HepG2 (cell line): ENCODE results near the gene UTF1. TPM values are rescaled to one million over a fixed set of nuclear protein-coding genes. Genes with fewer than 3 reads are reported as not detected.

ENCODE experiments used
- ATAC-seq: fragments of 200-7000 bp; cut with Tn5 transposase; 3 replicates; pipeline ENCODE4 v1.9.1; 2020; ENCODE audit warnings: mild to moderate bottlenecking, moderate library complexity
- BruUV-seq: library from RNA; stranded (reverse); fragments of 400-500 nt; replicated peaks from 2 replicates; lab custom pipeline; 2021; lab: Mats Ljungman, UMichigan
- CTCF ChIA-PET: fragments of 300-600 bp; formaldehyde crosslinking; extraction: SDS; loops from one replicate; lab custom pipeline; 2021; ENCODE audit warnings: low total read pairs, inconsistent platforms, low intra/inter-chr PET ratio; lab: Yijun Ruan, JAX
- POLR2A ChIA-PET: fragments of 350-600 bp; sonication (Branson Sonifier 250); formaldehyde crosslinking; loops from one replicate; lab custom pipeline; 2020; ENCODE audit warnings: antibody characterized with exemption, inconsistent platforms; lab: Yijun Ruan, JAX
- DNase-seq: peaks from one replicate; pipeline ENCODE4 v3.0.0-alpha.2; 2015; ENCODE audit warnings: low spot score
- FAIRE-seq: peaks from 3 replicates; lab custom pipeline; 2011; peaks lifted over from hg19 to GRCh38; lab: Jason Lieb, UNC
- H2AFZ ChIP-seq: one replicate; pipeline ENCODE4 v1.6.1; 2011; ENCODE audit warnings: low read length, inconsistent platforms
- H3K27ac ChIP-seq: fragments of 300-600 bp; 3 replicates; pipeline ENCODE4 v1.8.0; 2011; ENCODE audit warnings: mixed run types, mild to moderate bottlenecking, mixed read lengths, low read length, inconsistent platforms; ENCODE audit not compliant: insufficient read depth; ENCODE audit errors: extremely low read length
- H3K27me3 ChIP-seq, 2 experiments: fragments of 200-600 bp in 1 of 2; 2 replicates in 1 of 2; 3 replicates in 1 of 2; pipeline versions ENCODE4 v1.6.0 to v1.8.0; 2011; ENCODE audit warnings: low read length in 2 of 2, mild to moderate bottlenecking in 2 of 2, moderate library complexity in 2 of 2, inconsistent platforms in 1 of 2; ENCODE audit not compliant: insufficient read depth in 2 of 2, control insufficient read depth in 1 of 2
- H3K36me3 ChIP-seq, 2 experiments: fragments of 200-600 bp in 1 of 2; replicated peaks in 1 of 2; 2 replicates in 1 of 2; 3 replicates in 1 of 2; pipeline versions ENCODE4 v1.5.1 to v1.8.0; 2011; ENCODE audit warnings: low read length in 2 of 2, inconsistent platforms in 1 of 2; ENCODE audit not compliant: insufficient read depth in 2 of 2, control insufficient read depth in 1 of 2
- H3K4me1 ChIP-seq: 2 replicates; pipeline ENCODE4 v1.5.1; 2012; ENCODE audit warnings: low read length, inconsistent platforms; ENCODE audit not compliant: insufficient read depth
- H3K4me2 ChIP-seq: 2 replicates; pipeline ENCODE4 v1.6.0; 2011; ENCODE audit warnings: low read depth, low read length, inconsistent platforms
- H3K4me3 ChIP-seq, 3 experiments: fragments of 200-600 bp in 1 of 3; sonication (generic), shearing (Covaris generic) in 1 of 3; replicated peaks in 1 of 3; 2 replicates each; pipeline ENCODE4 v1.5.1; 2011 to 2016; ENCODE audit warnings: low read length in 3 of 3, inconsistent platforms in 2 of 3, low read depth in 2 of 3, mild to moderate bottlenecking in 2 of 3, control low read depth in 1 of 3, mixed read lengths in 1 of 3; ENCODE audit not compliant: insufficient read depth in 1 of 3
- H3K79me2 ChIP-seq: one replicate; pipeline ENCODE4 v1.6.1; 2011; ENCODE audit warnings: low read length, inconsistent platforms; ENCODE audit not compliant: insufficient read depth
- H3K9ac ChIP-seq: 2 replicates; pipeline ENCODE4 v1.6.0; 2011; ENCODE audit warnings: mild to moderate bottlenecking, low read depth, low read length, inconsistent platforms; ENCODE audit not compliant: insufficient read depth
- H3K9me3 ChIP-seq: 2 replicates; pipeline ENCODE4 v1.5.1; 2012; ENCODE audit warnings: mild to moderate bottlenecking, low read length
- H4K20me1 ChIP-seq: 2 replicates; pipeline ENCODE4 v1.6.0; 2011; ENCODE audit warnings: inconsistent platforms, mild to moderate bottlenecking, low read length, moderate library complexity; ENCODE audit not compliant: insufficient read depth
- RARG ChIP-seq: sonication (generic); formaldehyde crosslinking; IDR thresholded peaks from 2 replicates; pipeline ENCODE4 v1.4.0; 2020; ENCODE audit warnings: low read depth, mild to moderate bottlenecking, missing genetic modification reagents
- ZBTB49 ChIP-seq: sonication (generic); formaldehyde crosslinking; IDR thresholded peaks from 2 replicates; pipeline ENCODE4 v1.4.0; 2020; ENCODE audit warnings: missing genetic modification reagents, borderline replicate concordance
- ZSCAN21 ChIP-seq: sonication (generic); formaldehyde crosslinking; IDR thresholded peaks from 2 replicates; pipeline ENCODE4 v1.8.0; 2022; ENCODE audit warnings: mild to moderate bottlenecking, missing genetic modification reagents, moderate library complexity, borderline replicate concordance
- WGBS: methylation state at CpG from one replicate; pipeline ENCODE4 v1.1.6; 2017; ENCODE audit warnings: low lambda C conversion rate; 5-methylcytosine and 5-hydroxymethylcytosine counted together
- in situ Hi-C: cut with HindIII; loops from 2 replicates; pipeline ENCODE4 v1.10.0; 2017; ENCODE audit warnings: low pct_unique_long_range_greater_than_20kb; ENCODE audit not compliant: extremely low pct_ligation_motif_present
- intact Hi-C: fragments of 100-400 bp; cut with micrococcal nuclease; formaldehyde crosslinking; loops from one replicate; pipeline ENCODE4 v1.10.0; 2022; ENCODE audit not compliant: unreplicated experiment
- polyA plus RNA-seq, 8 experiments: library from polyadenylated mRNA; depleted of rRNA in 3 of 8; stranded (reverse) in 7 of 8; unstranded in 1 of 8; fragments of >200 nt; fragmentation: Illumina TruSeq in 4 of 8; extraction: Trizol in 4 of 8; gene quantifications; 2 replicates each; pipeline versions ENCODE4 v1.2.1 to v1.2.3, GENCODE V29; 2011 to 2016; ENCODE audit warnings: low read depth in 4 of 8, missing spikeins in 1 of 8, mixed read lengths in 1 of 8; ENCODE audit not compliant: insufficient read depth in 1 of 8
- total RNA-seq, 5 experiments: library from RNA; depleted of rRNA; stranded (reverse); fragments of >200 nt; fragmentation: Illumina TruSeq; extraction: Trizol; gene quantifications; 2 replicates each; pipeline ENCODE4 v1.2.3, GENCODE V29; 2016; ENCODE audit warnings: low read depth in 1 of 5

UTF1 gene
- total and polyA plus RNA-seq, 2 of the 13 experiments (the other 11 are each of a cell fraction or from before 2014, with no cell fraction given) = not detected

GRCh38 chr10:133190225-133190624 lies 39.8 kb upstream of the UTF1 start:
- CTCF ChIA-PET = no interaction called here
- no peaks in the 10 kb centered on the region for H3K36me3 ChIP-seq
- no peak overlapping the region for H3K4me2 ChIP-seq
- in situ Hi-C loops = no loop called here
- no peak overlapping the region for H3K27ac ChIP-seq
- DNase-seq = no peak
- ATAC-seq = no peak
- no peak overlapping the region for H3K4me3 ChIP-seq
- 41% methylated on average over 10 of the region's 10 CpGs for WGBS
- intact Hi-C loops = no loop called here
- FAIRE-seq = no peak
- no peaks in the 10 kb centered on the region for H4K20me1 ChIP-seq
- H3K9me3 ChIP-seq = no peaks in the 10 kb centered on the region
- H3K9ac ChIP-seq = no peak overlapping the region
- no TSS peak for BruUV-seq
- H3K4me1 ChIP-seq = peaks cover 10% of the 10 kb centered on the region; the same call in 1 of the 2 replicates
- peaks cover 11 to 52% of the 10 kb centered on the region in 2 experiments; a peak in 4 of 5 replicates for H3K27me3 ChIP-seq
- no peaks in the 10 kb centered on the region for H3K79me2 ChIP-seq
- TF ChIP-seq ZBTB49 (CRISPR knock-in tag) (no peak), ZSCAN21 (CRISPR knock-in tag) (peak; percentile 99)
- POLR2A ChIA-PET = no interaction called here
- no peak overlapping the region for H2AFZ ChIP-seq

GRCh38 chr10:133191651-133192050 lies 38.4 kb upstream of the UTF1 start:
- Histone ChIP-seq H4K20me1 (no peaks in the 10 kb centered on the region), H3K4me3 (no peak overlapping the region), H3K9ac (no peak overlapping the region), H3K9me3 (no peaks in the 10 kb centered on the region), H3K4me1 (peaks cover 10% of the 10 kb centered on the region; the same call in 1 of the 2 replicates), H3K27ac (no peak overlapping the region), H2AFZ (no peak overlapping the region), H3K36me3 (no peaks in the 10 kb centered on the region), H3K4me2 (no peak overlapping the region), H3K27me3 (peaks cover 16 to 58% of the 10 kb centered on the region in 2 experiments; a peak in 4 of 5 replicates), H3K79me2 (no peaks in the 10 kb centered on the region)
- 8% methylated on average over 4 of the region's 4 CpGs for whole genome bisulfite sequencing
- CTCF ChIA-PET = no interaction called here
- no peak for TF ChIP-seq RARG (CRISPR knock-in tag)
- POLR2A ChIA-PET = no interaction called here
- FAIRE-seq = no peak
- BruUV-seq = no TSS peak
- no peak for ATAC-seq
- intact Hi-C loops (no loop called here), in situ Hi-C loops (no loop called here)
- no peak for DNase-seq
